GM18498 (cell line): Measurements from ENCODE around the gene TNFAIP1.

Experiments
- ATAC-seq: cut with Tn5 transposase; IDR thresholded peaks from one replicate; pipeline ENCODE4 v1.9.1; 2021; ENCODE audit warnings: mild to moderate bottlenecking, moderate library complexity; ENCODE audit not compliant: unreplicated experiment

Gene TNFAIP1

DNA sequence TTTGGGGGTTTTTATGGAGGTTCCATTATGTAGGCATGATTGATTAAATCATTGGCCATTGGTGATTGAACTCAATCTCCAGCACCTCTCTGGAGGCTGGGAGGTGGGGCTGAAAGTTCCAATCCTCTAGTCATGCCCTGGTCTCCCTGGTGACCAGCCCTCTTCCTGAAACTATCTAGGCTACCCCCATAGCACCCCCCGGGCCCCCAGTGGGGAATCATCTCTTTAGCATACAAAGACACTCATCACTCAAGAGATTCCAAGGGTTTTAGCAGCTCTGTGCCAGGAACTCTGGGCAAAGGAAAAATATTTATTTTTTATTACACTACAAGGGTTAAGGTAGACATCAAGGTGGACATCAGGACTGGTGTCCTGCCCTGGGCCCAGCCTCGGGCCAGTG is 59.9 kb downstream of the TNFAIP1 start:
- ATAC-seq, result no peak

- no peak for ATAC-seq
These were observed 60.4 kb downstream of the TNFAIP1 start for GRCh38 chr17:28395968-28396367.
